A204.1 (cell line): ENCODE results near the gene FHL3.
A peak's percentile ranks its signal among the peaks of the same experiment; 100 is the strongest.
"Not testable (repeated sequence)": the region's sequence is repeated elsewhere in the genome, so short reads cannot be mapped to it uniquely, and the experiment has no call there.

ENCODE experiments used
- FAIRE-seq: peaks from 2 replicates; lab custom pipeline; 2012; peaks lifted over from hg19 to GRCh38; lab: Jason Lieb, UNC

Gene FHL3

DNA sequence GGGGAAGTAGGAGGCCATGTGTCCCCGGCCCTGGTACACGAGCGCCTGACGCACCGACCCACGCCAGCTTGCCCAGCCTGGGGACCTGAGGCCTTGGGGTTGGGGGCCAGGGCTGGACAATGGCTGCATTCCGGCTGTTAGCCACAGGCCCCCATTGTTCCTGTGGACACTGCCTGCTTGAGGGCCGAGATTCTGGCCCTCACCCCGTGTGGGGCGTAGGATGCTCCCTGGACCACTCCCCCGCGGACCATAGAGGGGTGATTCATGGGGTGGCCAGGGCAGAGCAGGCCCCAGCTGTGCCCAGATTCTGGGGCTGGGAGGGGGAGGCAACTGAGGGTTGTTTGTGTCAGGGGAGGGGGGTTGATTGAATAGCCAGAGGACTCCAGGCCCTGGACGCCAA lies 29.6 kb upstream of the FHL3 start:
- no peak for FAIRE-seq

DNA sequence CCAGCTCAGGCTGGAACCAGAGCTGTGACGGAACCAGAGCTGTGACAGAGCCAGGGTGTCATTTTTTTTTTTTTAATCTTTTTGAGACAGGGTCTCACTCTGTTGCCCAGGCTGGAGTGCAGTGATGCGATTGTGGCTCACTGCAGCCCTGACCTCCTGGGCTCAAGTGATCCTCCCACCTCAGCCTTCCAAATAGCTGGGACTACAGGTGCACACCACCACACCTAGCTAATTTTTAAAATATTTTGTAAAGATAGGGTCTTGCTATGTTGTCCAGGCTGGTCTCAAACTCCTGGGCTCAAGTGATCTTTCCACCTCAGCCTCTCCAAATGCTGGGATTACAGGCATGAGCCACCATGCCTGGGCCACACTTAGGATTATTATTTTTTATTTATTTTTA lies 27.7 kb upstream of the FHL3 start:
- FAIRE-seq = not testable (repeated sequence)

DNA sequence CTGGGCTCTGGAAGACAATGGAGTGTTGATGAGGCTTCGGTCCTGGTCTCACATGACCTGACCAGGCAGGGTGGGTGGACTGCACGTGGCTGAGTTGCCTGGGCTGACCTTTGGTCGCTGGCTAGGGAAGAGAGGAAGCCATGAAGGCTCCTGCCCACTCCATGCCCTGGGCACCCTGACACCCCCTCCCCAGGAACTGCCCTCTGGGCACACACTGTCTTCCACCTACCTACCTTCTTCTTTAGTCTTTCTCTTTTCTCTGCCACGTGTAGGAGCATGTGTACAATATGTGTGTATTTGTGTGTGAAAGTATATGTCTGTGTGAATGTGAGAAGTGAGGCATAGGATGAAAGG lies 26.2 kb upstream of the FHL3 start:
- FAIRE-seq = no peak

DNA sequence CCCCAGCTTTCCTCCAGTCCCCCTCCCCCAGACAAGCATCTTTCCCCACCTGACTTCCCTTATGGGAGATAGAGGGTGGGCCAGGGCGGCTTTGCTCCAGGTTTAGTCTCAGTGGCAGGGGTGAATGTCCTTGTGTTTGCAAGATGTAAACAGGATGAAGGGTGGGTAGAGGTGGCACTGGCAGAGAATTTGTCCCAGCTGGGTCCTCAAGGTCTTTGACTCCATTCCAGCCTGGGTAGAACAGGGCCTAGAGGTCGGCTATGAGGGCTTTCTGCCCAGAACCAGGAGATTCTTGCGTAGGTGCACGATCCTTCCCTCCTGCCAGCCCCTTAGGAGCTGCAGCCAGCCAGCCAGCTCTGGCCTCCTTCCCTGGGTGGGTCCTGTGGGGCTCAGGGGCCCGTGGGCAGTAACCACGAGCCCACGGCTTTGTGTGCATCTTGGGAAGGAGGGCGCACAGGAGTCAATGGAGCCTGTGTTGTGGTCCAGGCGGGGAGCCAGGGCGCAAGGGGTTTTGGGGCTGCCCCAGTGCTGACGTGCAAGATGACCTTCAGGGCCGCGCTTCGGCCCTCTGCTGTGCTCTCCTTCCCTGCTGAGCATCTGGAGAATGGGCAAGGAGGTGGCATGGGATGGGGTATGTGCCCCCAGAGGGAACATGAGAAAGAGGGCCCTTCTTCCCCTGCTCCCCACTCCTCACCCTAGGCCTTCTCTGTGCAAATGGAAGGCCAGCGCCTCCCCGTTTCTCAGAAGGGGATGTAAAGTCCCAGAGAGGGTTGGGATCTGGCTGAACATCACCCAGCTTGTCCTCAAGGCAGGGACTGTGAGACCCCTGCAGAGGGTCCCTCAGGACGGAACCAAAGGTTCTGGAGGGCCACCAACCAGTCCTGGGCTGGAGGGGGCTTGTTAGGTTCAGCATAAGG lies 25.5 kb upstream of the FHL3 start:
- no peak for FAIRE-seq

DNA sequence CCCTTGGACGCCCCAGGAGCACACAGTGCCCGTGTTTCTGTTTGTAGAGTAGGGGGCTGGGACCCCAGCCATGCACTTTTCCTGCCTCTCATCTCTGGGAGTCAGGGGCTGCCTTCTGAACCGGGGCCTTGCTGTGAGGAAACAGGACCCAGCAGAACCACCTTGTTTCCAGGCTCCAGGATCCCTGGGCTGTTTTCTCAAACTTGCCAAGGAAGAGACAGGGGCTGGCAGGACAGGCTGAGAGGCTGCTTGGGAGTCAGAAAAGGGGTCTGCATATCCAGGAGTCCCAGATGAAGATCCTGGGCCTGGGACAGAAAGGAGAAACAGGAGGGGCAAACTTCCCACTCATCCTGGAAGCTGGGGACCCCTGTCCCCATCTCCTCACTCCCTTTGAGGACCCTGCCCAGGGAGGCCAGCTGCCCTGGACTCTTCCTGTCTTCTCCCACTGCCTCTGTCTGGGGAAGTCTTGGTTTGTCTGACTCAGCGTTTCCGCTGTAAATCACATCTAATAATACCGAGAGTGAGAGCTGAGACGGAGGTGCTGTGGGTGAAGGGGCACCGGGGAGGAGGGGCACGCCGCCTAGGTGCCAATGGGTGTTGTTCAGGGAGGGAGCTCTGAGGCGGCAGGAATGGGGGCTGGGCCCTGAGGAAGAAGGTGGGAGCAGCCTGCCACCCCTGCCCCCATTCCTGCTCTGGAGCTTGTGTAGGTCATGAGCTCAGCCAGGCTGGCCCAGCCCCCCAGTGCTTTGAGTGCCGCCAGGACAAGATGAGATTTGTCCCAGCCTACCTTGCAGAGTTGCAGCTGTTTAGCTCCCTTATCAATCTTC lies 24.6 kb upstream of the FHL3 start:
- no peak for FAIRE-seq

DNA sequence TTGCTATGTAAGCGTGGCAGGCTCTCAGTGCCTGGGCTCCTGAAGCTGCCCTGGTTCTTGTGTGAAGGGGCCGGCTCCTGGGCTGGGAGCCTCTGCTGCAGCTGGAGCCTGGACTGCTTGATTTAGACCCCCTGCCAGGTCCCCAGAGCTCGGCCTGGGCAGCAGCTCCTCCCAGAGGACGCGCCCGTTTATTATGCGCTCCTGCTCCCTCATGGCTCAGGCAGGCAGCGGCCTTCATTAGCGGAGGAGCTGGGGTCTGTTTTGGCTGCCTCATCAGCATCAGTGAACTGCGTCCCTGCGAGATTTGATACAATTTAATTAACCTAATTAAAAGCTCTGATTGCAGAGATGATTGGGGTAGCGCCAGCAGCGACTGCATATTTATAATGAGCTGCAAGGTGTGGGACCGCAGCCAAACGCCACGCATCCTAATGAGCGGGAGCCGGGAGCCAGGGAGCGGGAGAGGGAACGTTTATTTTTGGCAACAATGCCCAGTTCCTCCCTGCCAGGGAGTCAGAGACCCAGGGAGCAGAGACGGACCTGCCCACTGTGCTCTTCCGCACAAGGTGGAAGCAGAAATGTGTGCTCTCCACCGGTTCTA lies 23.9 kb upstream of the FHL3 start:
- FAIRE-seq = no peak

DNA sequence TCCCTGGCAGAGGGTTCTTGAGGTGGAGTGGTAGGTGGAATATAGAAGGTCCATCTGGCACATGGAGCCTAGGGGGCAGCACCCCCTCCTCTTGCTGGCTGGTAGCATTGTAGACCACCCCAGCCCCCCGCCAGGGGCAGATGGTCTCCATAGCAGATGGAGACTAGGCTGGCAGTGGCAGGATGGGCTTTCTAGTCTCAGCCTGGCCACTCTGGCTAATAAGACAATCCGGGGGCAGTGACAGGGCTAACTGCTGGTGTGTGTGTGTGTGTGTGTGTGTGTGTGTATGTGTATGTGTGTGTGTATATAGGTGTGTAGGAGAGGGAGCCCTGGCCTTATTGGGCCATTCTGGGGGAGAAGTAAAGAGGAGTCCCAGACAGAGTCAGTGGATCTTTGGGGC lies 23.4 kb upstream of the FHL3 start:
- FAIRE-seq = no peak

DNA sequence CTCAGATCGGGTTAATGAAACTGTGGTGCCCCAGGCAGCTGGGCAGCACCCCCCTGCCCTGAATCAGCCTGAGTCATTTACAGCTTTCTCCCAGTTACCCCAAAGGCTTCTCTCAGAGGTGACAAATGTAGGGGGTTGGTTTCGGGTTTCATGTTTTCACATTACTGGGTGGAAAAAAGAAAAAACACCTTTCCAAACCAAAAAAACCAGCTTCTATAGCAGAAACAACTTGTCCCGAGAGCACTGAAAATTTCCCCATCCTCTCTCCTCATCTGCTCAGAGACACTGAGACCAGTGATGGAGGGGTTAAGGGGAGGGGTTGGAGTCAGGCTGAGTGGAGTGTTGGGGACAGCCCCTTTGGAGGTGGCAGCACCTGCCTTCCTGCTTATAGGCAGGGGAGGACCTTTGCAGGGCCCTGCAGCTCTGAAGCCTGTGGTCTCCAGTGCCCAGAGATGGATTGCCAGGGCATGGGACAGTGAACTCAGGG lies 22.8 kb upstream of the FHL3 start:
- FAIRE-seq = no peak

DNA sequence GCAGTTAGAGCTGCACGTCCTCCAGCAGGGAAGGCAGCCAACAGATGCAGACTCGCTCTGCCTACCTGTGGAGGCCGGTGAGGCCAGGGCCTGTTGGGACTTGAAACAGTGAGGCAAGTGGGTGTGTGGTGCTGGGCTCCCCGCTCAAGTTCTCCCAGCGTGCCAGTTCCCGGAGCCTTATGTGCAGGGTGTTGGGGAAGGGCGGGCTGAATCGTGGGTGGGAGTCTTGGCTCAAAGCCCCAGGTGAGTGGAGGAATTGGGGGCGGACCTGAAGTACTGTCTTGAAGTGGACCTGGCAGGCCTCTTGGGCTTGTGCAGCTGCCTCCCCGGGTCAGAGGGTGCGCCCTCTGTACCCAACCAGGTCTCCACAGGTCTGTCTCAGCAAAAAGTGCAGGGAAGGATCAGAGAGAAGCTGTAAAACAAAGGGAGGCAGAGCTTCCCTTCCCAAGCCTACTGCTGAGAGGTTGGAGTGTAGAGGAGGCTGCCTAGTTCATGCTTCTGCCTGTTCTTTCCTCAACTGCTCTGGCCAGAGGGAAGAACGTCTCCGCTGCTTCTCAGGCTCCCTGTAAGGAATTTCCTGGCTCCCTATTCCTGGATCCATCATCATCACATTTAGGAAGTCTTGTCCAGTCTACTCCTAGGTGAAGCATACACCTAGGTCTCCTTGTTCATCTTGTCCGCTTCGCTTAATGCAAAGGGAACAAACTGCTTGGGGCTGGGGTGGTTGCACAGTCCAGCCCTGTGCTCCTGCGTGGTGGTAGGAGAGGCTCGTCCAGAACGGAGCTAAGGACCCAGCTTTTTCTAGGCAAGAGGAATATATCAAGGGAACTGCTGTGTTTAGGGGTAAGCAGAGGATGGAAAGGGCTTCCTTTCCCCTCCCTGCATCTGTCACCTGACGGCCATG lies 22.1 kb upstream of the FHL3 start:
- no peak for FAIRE-seq

DNA sequence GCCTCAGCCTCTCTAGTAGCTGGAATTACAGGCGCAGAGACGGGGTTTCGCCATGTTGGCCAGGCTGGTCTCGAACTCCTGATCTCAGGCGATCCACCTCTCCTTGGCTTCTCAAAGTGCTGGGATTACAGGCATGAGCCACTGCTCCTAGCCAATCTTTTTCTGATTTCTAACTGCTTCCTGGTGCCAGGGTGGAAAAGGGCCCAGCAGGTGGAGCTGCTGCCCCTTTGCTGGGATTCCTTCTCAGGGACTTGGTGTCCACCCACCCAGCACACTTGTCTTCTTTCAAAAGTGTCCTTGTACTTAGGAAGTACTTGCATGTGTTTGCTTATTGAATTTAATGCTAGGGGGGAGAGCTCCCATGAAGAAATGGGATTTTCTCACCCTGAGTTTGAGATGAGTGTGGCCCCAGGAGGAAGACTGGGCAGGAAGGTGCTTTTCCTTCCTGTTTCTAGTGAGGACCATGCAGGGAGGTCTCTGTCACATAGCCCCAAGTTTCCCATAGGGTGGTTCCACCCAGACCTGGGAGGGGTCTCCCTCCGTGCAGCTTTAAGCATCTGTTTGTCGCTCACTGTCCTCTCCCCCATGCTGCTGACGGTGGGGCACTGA lies 21.4 kb upstream of the FHL3 start:
- no peak for FAIRE-seq

DNA sequence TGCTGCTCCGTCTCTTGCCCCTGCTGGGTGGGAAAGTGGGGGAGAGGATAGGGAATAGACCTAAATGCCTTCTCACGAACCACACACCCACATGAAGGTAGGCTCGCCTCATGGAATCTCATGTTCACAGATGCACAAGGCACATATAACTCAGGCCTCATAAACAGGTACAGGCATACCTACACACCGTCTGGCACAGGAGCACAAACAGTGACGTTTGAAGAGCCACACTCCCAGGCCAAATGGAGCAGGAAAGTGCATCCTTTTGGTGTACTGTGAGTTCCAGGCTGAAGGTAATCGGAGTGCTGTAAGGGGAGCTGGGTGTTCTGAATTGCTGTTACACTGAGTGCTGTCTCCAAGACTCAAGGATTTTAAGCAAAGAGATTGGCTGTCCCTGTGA lies 20.4 kb upstream of the FHL3 start:
- no peak for FAIRE-seq

DNA sequence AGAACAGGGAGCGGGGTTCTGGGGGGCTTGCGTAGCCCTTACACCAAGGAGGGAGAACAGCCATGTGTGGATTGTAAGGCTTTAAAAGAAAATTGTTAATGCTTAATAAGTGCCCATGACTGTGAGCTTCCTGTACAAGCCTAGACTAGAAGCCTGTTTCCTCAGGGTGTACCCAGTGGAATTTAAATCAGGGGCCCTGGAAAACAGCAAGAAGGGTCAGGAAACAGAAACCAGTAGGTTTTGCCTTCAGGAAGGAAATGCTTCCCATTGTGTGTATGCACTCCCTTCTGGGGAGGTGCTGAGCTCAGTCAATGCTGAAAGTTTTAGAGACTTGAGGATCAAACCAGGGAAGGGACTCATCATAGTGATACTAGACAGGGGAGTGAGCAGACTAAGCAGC lies 19.9 kb upstream of the FHL3 start:
- no peak for FAIRE-seq

DNA sequence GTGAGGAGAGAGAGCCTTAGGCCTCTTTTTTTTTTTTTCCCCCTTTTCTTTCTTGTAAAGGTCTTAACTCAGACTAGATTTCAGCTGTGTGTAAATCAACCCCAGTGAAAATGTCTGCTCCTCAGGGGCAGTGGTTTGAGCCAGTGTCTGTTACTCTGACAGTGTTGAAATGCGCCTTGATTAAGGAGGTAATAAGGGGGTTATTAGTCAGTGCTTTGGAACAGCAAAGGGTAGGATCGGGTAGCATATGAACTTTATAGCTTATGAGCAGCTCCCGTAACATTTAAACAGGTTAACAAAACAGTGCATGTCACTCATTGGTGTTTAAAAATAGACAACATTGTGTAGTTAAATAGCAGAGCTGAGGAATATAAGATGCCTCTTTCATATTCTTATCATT lies 17.5 kb upstream of the FHL3 start:
- no peak for FAIRE-seq

DNA sequence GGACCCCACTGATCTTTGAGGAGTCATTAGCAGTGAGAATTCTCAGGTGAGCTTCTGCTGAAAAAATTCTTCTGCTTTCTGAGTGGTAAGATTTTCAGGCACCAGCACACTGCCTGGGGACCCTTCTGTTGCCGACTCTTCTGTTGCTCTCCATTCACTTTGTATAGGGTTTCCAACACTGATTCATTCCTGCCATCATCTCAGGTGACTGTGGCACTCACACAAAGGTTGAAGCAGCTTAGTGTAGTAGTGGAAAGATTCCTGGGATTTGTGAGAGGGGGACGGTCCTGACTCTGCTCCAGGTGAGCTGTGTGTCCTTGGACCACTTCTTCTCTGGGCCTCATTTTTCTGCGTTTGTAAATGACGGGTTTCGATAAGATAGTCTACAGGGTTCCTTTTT lies 16.7 kb upstream of the FHL3 start:
- FAIRE-seq = no peak

DNA sequence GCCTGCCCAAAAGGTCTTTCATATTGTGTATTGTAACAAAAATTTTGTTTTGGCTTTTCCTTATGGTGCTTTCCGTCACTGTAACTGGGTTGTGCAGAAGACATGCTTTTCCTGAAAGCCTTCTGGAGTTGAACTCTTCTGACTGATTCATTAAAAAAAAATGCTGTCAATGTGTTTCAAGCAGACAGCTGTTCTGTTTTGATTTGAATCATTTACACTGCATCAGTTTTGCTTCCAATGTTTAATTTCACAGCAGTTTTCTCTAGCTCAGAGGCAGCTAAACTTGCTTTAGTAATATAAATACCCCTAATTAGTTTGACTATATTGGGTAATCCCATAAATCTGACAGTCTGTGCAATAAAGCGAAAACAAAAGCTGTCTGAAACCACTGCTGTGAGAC lies 15.1 kb upstream of the FHL3 start:
- FAIRE-seq = no peak

DNA sequence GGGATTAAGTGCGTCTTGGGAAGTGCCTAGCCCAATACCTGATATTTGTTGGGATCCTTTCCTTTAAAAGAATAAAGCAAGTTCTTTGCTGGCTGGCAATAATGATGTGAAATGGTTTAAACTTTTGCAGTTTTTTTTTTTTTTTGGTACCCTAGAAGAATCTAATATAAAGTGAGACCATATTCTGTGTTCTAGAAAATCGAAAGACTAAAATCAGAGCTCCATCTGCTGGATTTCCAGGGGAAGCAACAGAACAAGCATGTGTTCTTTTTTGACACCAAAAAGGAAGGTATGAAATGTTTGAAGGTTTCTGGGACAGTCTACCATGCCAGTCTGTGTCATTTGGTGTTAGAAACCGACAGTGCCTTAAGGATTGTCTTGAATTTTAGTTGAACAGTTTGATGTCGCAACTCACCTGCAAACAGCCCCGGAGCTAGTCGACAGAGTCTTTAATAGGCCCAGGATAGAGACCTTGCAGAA lies 13.6 kb upstream of the FHL3 start:
- peak; percentile 65 for FAIRE-seq

DNA sequence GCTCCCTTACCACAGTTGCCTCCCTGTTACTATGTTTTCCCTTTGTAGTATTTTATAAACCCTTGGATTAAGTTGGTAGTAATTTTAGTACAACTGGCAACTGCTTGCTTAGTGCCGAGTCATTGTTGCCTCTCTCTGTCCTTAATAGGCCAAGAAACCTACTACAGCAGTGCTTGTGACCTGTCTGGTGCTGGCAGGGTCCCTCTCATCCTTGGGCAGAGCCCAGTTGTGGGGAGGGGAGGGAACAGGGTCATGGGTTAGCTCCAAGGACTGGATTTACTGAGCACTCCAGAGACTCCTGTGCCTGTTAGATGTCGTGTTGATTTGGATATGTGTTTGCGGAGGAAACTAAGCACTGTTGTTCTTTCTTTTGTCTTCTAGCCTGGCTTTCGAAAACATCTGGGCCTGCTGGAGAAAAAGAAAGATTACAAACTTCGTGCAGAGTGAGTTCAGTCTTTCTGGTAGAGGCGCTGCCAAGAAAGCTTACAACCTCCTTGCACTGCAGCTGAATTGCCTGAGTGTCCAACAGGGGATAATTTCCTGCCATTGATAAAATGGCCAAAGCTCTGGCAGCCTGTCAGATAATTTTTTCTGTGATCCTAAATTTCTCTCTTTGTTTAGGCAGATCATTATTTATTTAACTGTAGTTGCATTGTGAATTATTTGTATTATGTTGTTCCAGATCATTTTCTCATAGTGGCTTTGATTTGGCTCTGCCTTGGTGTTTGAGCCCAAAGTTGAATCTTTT lies 10.8 kb upstream of the FHL3 start:
- FAIRE-seq = no peak

DNA sequence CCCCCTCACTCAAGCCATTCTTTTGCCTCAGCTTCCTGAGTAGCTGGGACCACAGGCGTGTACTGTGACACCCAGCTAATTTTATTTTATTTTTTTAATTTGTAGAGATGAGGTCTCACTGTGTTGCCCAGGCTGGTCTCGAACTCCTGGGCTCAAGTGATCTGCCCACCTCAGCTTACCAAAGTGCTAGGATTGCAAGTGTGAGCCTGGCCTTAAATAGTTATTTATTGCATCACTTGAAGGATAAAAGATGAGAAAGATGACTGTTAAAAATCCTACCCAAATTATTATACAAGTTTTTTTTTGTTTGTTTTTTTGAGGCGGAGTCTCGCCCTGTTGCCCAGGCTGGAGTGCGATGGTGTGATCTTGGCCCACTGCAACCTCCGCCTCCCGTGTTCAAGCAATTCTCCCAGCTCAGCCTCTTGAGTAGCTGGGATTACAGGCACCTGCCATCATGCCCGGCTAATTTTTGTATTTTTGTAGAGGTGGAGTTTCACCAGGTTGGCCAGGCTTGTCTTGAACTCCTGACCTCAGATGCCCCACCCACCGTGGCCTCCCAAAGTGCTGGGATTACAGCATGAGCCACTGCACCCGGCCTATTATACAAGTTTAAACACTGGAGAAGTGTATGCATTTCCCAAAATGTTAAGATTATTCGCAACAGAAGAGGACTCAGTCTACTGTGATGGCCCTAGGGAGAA lies 9.6 kb upstream of the FHL3 start:
- FAIRE-seq = no peak

DNA sequence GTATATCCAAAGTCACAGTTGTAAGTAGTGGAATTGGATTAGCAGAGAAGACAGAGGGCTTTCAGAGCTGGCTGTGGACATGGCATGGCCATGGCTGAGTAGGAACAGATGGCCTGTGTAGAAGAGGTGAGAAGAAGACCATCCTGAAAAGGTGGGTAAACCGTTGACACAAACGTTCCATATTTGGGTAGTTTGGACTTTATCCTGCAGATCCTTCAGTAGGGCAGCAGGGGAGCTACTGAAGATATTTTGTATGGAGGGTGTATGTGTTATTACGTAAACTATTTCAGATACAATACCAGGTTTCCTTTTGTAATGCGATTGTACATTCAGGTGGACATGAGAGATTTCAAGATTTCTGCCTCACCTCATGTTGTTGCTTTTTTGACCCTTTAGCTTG lies 8.9 kb upstream of the FHL3 start:
- FAIRE-seq = no peak

DNA sequence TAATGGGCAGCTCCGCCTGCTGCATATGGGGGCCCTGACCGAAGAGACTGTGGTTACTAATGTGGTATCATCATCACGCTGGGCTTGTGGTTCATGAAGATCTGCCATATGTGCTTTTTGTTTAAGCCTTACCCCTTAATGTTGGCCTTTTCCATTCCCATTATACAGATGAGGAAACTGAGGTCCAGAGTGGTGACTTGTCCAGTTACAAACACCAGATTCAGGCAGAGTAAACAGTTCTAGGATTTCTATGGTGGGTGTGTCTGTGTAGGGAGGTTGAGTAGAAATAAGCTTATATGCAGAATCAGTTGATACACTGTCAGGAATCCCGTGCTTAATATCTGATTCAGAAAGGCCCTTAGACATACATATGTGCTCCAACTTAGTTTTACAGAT lies 7.9 kb upstream of the FHL3 start:
- no peak for FAIRE-seq
